GM06990 (cell line): ENCODE measurements around the gene BICC1.

Experiments
- DNase-seq: peaks from one replicate; pipeline ENCODE4 v3.0.0-alpha.2; 2011; ENCODE audit not compliant: insufficient read length; ENCODE audit errors: extremely low read depth
- H3K27me3 ChIP-seq: replicated peaks from 2 replicates; pipeline ENCODE4 v1.6.0; 2011; ENCODE audit warnings: low read length; ENCODE audit not compliant: control insufficient read depth, insufficient read depth
- H3K36me3 ChIP-seq: 2 replicates; pipeline ENCODE4 v1.5.1; 2011; ENCODE audit warnings: low read length; ENCODE audit not compliant: control insufficient read depth, insufficient read depth
- H3K4me3 ChIP-seq: replicated peaks from 2 replicates; pipeline ENCODE4 v1.5.1; 2011; ENCODE audit warnings: low read depth, mild to moderate bottlenecking, control low read depth, low read length
- CTCF ChIP-seq: IDR thresholded peaks from 2 replicates; pipeline ENCODE4 v1.5.1; 2011; ENCODE audit warnings: low read length, control low read depth, mild to moderate bottlenecking, inconsistent platforms; ENCODE audit not compliant: insufficient read depth, poor library complexity, severe bottlenecking

The BICC1 gene

GRCh38 chr10:58516671-58517070 is 4.0 kb downstream of the BICC1 start:
- H3K36me3 ChIP-seq = no peaks in the 10 kb centered on the region
- TF ChIP-seq CTCF = no peak
- H3K27me3 ChIP-seq = peaks cover 1% of the 10 kb centered on the region
- no peak for DNase-seq
- no peak overlapping the region for H3K4me3 ChIP-seq

GRCh38 chr10:58517081-58517480 is 4.4 kb downstream of the BICC1 start:
- DNase-seq = no peak
- no peaks in the 10 kb centered on the region for H3K36me3 ChIP-seq
- peaks cover 1% of the 10 kb centered on the region for H3K27me3 ChIP-seq
- TF ChIP-seq CTCF = no peak
- H3K4me3 ChIP-seq = no peak overlapping the region

GRCh38 chr10:58517491-58518355 is 5.1 kb downstream of the BICC1 start:
- no peaks in the 10 kb centered on the region; the same call in none of the 2 replicates for H3K27me3 ChIP-seq
- DNase-seq = no peak
- H3K36me3 ChIP-seq = no peaks in the 10 kb centered on the region
- H3K4me3 ChIP-seq = no peak overlapping the region
- TF ChIP-seq CTCF = no peak

GRCh38 chr10:58518775-58519174 is 6.1 kb downstream of the BICC1 start:
- Histone ChIP-seq H3K27me3 (no peaks in the 10 kb centered on the region; the same call in none of the 2 replicates), H3K36me3 (no peaks in the 10 kb centered on the region), H3K4me3 (no peak overlapping the region)
- DNase-seq = no peak
- no peak for TF ChIP-seq CTCF

- H3K4me3 ChIP-seq = no peak overlapping the region
- DNase-seq = no peak
- no peaks in the 10 kb centered on the region for H3K36me3 ChIP-seq
- no peaks in the 10 kb centered on the region; the same call in 1 of the 2 replicates for H3K27me3 ChIP-seq
- no peak for TF ChIP-seq CTCF
Measured at GRCh38 chr10:58529077-58529728, 16.5 kb downstream of the BICC1 start.
